Hematopoietic multipotent progenitor cell treated with erythropoietin and hydrocortisone succinate and interleukin-3 and kit ligand, for 4 days (in vitro differentiated cells): ENCODE data around the gene GAR1.
"Not testable (repeated sequence)": the region's sequence is repeated elsewhere in the genome, so short reads cannot be mapped to it uniquely, and the experiment has no call there.

Experiments
- DNase-seq: peaks from one replicate; pipeline ENCODE4 v3.0.0-alpha.2; 2015

The GAR1 gene

DNA sequence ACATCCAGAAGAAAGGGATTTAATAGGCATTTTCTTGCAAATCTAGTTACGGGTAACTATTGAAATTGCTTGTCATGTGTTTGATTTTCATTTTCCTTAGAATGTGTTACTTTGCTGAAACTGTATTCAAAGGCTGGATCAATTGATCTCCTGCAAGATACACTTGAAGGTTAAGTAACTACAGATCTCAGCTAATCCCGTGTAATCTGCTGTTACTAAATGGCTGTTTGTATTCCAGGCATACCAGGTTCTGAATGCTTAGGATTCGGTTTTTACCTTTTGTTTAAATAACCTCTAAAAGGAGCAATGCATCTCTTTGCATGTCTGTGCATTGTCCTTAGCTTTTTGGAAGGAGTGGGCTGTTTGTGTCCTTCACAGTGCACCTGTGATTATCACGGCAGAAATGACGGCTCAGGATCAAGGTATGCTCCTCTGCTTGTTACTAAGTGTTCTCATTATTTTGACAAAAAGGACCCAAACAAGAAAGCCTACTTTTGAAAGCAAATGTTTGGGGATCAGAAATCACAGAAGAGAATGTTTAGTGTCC is 32.4 kb downstream of the GAR1 start, which contains the start of gene LRIT3:
Gene LRIT3 (plus strand): TSS at position 212 of the 547 bp plus-strand sequence. CDS start 95 bp downstream, at position 307.
- DNase-seq = no peak

DNA sequence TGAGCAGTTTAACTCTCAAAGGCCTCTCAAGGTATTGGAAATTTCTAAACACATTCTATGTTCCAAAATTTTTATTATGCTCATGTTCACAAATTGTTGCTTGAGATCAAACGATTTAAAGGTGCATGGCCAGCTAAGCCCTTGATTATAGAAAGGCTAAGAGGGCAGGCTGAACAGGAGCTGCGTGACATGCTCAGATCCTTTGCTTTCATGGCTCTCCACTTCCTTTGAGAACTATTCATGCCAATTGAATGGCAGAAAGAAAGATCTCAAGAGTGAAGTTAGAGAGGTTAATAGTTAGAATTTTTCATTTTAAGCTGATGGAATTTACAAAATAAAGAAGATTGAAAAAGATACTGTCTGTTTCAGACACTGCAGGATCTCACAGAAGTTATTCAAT is 32.9 kb downstream of the GAR1 start:
- no peak for DNase-seq

DNA sequence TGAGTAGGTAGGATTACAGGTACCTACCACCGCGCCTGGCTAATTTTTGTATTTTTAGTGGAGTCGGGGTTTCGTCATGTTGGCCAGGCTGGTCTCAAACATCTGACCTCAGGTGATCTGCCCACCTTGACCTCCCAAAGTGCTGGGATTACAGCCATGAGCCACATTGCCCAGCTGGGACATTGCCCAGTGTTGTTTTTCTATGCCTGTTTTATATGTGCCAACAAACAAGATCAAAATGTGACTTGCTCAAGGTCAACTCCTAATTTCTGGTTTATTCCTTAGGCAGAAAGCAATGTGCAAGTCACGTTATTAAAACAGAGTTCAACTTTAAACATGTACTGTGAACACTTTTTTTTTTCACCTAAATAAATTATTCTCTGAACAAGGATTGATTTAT is 35.0 kb downstream of the GAR1 start:
- DNase-seq = no peak

DNA sequence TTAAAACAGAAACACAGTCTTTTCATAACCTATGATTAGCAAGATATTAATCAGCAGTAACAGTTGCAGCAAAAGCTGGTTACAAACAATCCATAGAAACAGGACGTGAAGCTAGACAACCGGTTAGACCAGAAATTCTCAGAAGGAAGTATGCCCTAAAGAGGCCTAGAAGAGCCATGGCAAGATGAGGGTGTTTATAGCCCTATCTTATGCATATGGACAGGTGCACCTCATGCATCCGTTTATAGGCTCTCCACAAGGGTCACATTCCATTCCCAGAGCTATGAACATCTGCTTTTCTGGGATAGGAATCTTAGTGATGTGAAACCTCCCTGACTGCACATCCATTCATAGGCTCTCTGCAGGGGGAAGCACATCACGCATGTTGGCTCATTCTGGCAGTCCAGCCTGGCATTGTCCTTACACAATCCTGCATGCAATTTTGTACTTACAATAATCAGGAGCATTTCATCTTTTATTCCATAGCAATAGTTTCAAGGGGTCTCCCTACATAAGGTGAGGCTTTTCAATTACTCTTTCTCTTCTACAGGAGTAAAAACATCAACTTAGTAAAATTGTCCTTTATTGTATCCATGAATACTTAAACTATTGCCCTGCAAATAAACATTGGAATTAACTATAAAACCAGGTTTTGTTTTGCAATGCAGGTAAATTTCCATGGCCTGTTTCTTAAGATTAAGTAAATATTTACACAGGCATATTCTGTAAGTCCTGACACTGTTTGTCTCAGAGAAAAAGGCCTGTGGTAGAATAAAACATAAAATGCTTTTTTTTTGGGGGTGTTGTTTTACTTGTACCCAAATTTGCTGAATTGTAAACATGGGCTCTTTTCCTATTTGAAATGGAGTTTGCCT is 44.1 kb downstream of the GAR1 start:
- not testable (repeated sequence) for DNase-seq

DNA sequence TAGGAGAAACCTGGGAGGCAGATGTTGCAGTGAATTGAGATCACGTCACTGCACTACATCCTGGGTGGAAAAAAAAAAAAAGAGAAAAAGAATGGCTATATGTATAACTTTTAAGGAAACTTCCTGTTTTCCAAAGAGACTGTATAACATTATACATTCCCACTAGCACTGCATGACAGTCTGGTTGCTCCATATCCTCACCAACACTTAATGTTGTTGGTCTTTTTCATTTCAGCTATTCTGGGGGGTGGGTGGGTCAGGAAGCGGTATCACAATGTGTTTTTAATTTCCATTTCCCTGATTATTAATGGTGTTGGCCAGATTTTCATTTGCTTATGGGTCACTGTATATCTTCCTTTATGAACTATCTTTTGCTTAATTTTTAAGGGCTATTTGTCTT is 45.7 kb downstream of the GAR1 start:
- no peak for DNase-seq

DNA sequence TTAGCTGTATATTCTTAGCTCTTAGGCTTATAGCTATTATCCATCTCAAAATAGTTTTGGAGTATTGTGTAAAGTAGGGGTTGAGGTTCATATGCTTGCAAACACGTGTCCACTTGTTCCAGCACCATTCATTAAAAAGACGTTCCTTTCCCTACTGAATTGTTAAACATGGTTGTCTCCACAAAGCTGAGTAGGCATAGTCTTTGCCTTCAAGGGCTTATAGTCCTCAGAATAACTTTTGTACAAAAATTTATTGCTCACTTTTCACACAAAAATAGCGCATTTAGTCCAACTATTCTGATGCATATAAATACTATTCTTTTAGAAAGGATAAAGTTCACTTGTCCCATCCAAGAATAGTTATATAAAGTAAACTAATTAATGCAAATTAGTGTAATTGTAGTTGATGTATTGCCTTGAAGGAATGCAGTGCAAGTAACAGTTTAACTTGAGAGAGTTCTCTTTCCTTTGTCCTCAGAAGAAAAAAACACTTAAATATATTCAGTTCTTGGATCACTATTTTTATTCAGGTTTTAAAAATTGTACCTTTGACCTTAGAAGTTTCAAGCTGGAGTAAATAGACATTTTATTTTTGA is 46.5 kb downstream of the GAR1 start:
- DNase-seq = no peak

DNA sequence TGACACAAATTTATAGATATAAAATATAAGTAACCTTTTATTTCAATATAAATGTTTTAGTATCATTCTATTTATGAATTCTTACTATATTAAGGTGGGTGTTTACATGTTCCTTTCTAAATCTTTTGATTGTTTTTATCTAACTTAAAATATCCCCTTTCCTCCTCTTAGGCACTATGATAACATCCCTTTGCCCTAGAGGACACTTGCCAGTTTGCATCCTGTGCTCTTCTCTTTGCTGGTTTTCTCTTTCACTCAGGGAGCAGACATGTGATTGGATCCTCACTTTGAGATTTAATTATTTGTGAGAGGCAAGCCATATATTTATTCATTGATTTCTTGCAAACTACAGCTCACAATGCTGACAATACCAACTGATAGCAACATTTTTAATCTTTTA is 48.6 kb downstream of the GAR1 start:
- no peak for DNase-seq

DNA sequence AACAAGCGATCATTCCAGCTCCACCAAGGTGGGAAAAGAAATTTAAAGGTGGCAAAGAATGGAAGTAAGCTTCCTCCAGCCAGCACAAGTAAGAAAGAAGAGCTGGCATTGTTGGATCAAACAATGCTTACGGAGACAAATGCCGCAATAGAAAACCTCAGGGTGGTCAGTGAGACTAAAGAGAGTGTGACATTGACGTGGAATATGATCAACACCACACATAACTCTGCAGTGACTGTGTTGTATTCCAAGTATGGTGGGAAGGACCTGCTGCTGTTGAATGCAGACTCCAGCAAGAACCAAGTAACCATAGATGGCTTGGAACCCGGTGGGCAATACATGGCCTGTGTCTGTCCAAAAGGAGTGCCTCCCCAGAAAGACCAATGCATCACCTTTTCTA is 54.5 kb downstream of the GAR1 start:
- DNase-seq = no peak

DNA sequence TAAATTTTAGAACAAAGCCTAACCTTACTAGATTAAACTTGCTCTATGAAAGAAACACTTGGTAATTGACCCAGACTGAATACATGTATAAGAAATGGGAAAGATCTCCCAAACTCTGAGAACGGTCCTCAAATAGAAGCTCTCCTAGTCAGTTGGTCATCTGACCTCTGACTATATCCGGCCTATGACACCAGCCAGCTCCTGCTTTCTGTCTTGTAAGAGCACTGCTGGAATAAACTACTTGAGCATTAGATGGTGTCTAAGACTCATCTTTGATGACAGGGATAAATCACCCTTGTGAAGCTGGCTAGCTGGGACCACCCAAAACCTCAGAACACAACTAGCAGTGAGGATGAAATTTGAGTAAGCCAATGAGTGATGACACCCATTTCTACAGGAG is 56.5 kb downstream of the GAR1 start:
- DNase-seq = no peak

DNA sequence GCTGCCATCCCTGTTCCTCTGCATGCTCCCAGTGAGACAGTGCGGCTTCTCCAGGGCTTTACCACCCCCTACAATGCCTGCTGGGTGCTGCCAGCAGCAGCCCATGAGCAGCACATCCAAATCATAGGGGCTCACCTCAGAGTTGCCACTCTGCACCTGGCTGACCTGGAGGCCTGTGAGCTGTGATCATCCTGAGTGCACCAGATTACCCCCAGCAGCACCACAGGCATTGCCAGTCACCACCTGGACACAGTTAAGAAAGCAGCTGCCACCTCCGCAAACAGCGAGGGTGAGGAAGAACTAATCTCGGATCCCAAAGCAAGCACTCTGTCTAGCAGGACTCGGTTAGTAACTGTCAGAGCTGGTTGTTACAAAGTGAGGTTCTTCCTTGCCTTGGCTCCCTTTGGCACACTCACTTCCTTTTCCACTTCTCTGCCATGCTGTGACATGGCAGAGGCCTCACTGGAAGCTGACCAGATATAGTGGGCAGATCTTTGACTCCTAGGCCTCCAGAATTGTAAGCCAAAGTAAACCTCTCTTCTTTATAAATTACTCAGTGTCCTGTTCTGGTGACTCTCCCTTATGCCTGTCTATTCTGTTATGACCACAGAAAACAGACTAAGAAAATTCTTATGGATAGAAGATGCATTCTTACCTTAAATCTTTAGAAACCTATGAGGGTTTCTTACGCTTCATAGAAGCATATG is 57.5 kb downstream of the GAR1 start:
- no peak for DNase-seq

DNA sequence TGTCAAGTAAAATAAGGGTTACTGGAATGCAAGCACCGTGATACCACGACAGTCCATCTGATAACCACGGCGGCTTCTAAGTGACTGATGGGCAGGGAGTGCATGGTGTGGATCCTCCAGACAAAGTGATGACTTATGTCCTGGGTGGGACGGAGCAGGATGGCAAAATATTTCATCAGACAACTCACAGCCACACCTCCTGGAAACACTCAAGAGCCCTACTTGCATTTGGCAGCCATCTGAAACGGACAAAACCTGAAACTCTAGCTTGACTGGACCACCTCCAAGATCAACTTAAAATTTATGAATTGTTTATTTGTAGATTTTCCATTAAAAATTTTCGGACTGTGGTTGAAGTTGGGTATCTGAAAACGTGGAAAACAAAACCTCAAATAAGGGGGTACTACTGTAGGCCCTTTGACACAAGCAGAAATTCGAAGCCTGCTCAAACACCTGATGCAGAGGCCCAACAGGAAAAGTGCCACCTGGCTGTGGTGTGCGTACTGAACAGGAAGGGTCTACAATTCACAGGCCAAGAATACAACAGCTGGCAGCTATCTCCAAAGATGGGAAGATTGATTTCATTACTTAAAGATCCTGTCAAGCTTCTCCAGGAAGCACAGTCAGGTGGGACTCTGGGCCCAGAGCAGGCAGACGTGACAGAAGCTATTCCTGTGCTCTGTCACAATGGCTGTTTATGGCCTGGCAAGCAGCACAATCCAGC is 58.4 kb downstream of the GAR1 start:
- DNase-seq = no peak
